IMR-90 (cell line): ENCODE results near the gene SLC30A2. TPM values are rescaled to one million over a fixed set of nuclear protein-coding genes. Genes with fewer than 3 reads are reported as not detected.

ENCODE experiments used
- ATAC-seq: fragments of 200-7000 bp; cut with Tn5 transposase; 2 replicates; pipeline ENCODE4 v1.9.1; 2020; ENCODE audit warnings: low read depth, mild to moderate bottlenecking, moderate library complexity
- BruUV-seq: library from RNA; stranded (reverse); fragments of 400-500 nt; replicated peaks from 2 replicates; lab custom pipeline; 2021; lab: Mats Ljungman, UMichigan
- CTCF ChIA-PET: fragments of 300-600 bp; formaldehyde crosslinking; extraction: SDS; loops from one replicate; lab custom pipeline; 2021; ENCODE audit warnings: antibody characterized with exemption; lab: Yijun Ruan, JAX
- POLR2A ChIA-PET: fragments of 300-600 bp; sonication (Branson Sonifier 250); formaldehyde crosslinking; loops from one replicate; lab custom pipeline; 2022; ENCODE audit warnings: antibody characterized with exemption; ENCODE audit not compliant: unreplicated experiment; lab: Charles Lee
- DNase-seq: peaks from one replicate; pipeline ENCODE4 v3.0.0; 2013
- H2AFZ ChIP-seq: replicated peaks from 2 replicates; pipeline ENCODE3; 2013; ENCODE audit warnings: low read length, mild to moderate bottlenecking; ENCODE audit not compliant: poor library complexity
- H2AK5ac ChIP-seq: 2 replicates; pipeline ENCODE4 v1.6.1; 2013; ENCODE audit warnings: low read depth, low read length, inconsistent platforms
- H2AK9ac ChIP-seq: replicated peaks from 2 replicates; pipeline ENCODE3; 2013; ENCODE audit warnings: mild to moderate bottlenecking, low read depth, low read length, moderate library complexity; ENCODE audit not compliant: poor library complexity
- H2BK120ac ChIP-seq: 2 replicates; pipeline ENCODE4 v1.6.1; 2013; ENCODE audit warnings: low read depth, low read length, inconsistent platforms
- H2BK15ac ChIP-seq: 3 replicates; pipeline ENCODE4 v1.6.1; 2013; ENCODE audit warnings: low read depth, low read length, inconsistent platforms
- H2BK20ac ChIP-seq: 2 replicates; pipeline ENCODE4 v1.6.1; 2013; ENCODE audit warnings: low read depth, mild to moderate bottlenecking, inconsistent platforms, low read length, moderate library complexity
- H2BK5ac ChIP-seq: 2 replicates; pipeline ENCODE4 v1.6.1; 2013; ENCODE audit warnings: mild to moderate bottlenecking, low read depth, low read length, inconsistent platforms; ENCODE audit not compliant: poor library complexity, severe bottlenecking
- H3K14ac ChIP-seq: replicated peaks from 2 replicates; pipeline ENCODE4 v1.6.1; 2013; ENCODE audit warnings: low read depth, low read length, inconsistent platforms
- H3K18ac ChIP-seq: 2 replicates; pipeline ENCODE4 v1.6.1; 2013; ENCODE audit warnings: low read depth, low read length, control low read depth
- H3K23ac ChIP-seq: 2 replicates; pipeline ENCODE4 v1.6.1; 2013; ENCODE audit warnings: low read depth, low read length, inconsistent platforms
- H3K27ac ChIP-seq: 2 replicates; pipeline ENCODE4 v1.5.1; 2013; ENCODE audit warnings: mild to moderate bottlenecking, control low read depth, low read length; ENCODE audit not compliant: insufficient read depth
- H3K27me3 ChIP-seq: 2 replicates; pipeline ENCODE4 v1.6.1; 2013; ENCODE audit warnings: low read length; ENCODE audit not compliant: control insufficient read depth, insufficient read depth
- H3K36me3 ChIP-seq: 2 replicates; pipeline ENCODE4 v1.6.1; 2013; ENCODE audit warnings: low read length, mixed read lengths; ENCODE audit not compliant: control insufficient read depth, insufficient read depth
- H3K4ac ChIP-seq: 2 replicates; pipeline ENCODE4 v1.6.1; 2013; ENCODE audit warnings: low read depth, low read length, inconsistent platforms
- H3K4me1 ChIP-seq: 2 replicates; pipeline ENCODE4 v1.6.1; 2013; ENCODE audit warnings: low read length, mixed read lengths; ENCODE audit not compliant: control insufficient read depth, insufficient read depth
- H3K4me2 ChIP-seq: 2 replicates; pipeline ENCODE4 v1.6.1; 2013; ENCODE audit warnings: low read depth, mild to moderate bottlenecking, control low read depth, low read length, moderate library complexity
- H3K4me3 ChIP-seq: 2 replicates; pipeline ENCODE4 v1.5.1; 2013; ENCODE audit warnings: low read depth, mild to moderate bottlenecking, control low read depth, low read length, moderate library complexity; ENCODE audit not compliant: insufficient read depth
- H3K56ac ChIP-seq: 2 replicates; pipeline ENCODE4 v1.6.1; 2013; ENCODE audit warnings: low read length, inconsistent platforms; ENCODE audit not compliant: insufficient read depth; ENCODE audit errors: extremely low read depth
- H3K79me1 ChIP-seq, 2 experiments: 2 replicates each; pipeline ENCODE4 v1.6.1; 2013; ENCODE audit warnings: low read length in 2 of 2, inconsistent platforms in 1 of 2, low read depth in 1 of 2
- H3K9ac ChIP-seq: 2 replicates; pipeline ENCODE4 v1.6.1; 2013; ENCODE audit warnings: low read depth, low read length, control low read depth
- H3K9me1 ChIP-seq: 2 replicates; pipeline ENCODE4 v1.6.1; 2013; ENCODE audit warnings: low read length, inconsistent platforms; ENCODE audit not compliant: insufficient read depth
- H3K9me3 ChIP-seq: 2 replicates; pipeline ENCODE4 v1.6.1; 2013; ENCODE audit warnings: low read length; ENCODE audit not compliant: control insufficient read depth, insufficient read depth
- H4K20me1 ChIP-seq: 2 replicates; pipeline ENCODE4 v1.6.1; 2013; ENCODE audit warnings: low read length, inconsistent platforms; ENCODE audit not compliant: insufficient read depth
- H4K5ac ChIP-seq: 2 replicates; pipeline ENCODE4 v1.6.1; 2013; ENCODE audit warnings: mild to moderate bottlenecking, low read depth, low read length, control low read depth
- H4K8ac ChIP-seq, 2 experiments: 2 replicates each; pipeline ENCODE4 v1.6.1; 2013; ENCODE audit warnings: low read depth in 2 of 2, low read length in 2 of 2, control low read depth in 1 of 2, inconsistent platforms in 1 of 2
- H4K91ac ChIP-seq: 2 replicates; pipeline ENCODE4 v1.6.1; 2013; ENCODE audit warnings: low read depth, low read length, inconsistent platforms; ENCODE audit not compliant: insufficient read depth
- CEBPB ChIP-seq: IDR thresholded peaks from 2 replicates; pipeline ENCODE4 v1.6.1; 2012; ENCODE audit warnings: low read depth, low read length, improper control_type of control experiment
- CHD1 ChIP-seq: IDR thresholded peaks from 2 replicates; pipeline ENCODE4 v1.6.1; 2012; ENCODE audit warnings: low read depth, low read length, improper control_type of control experiment
- FOS ChIP-seq: fragments of 150-350 bp; IDR thresholded peaks from 2 replicates; pipeline ENCODE4 v1.6.1; 2016; ENCODE audit warnings: low read depth, low read length
- MAZ ChIP-seq: IDR thresholded peaks from 2 replicates; pipeline ENCODE4 v1.6.1; 2012; ENCODE audit warnings: low read depth, mild to moderate bottlenecking, low read length, improper control_type of control experiment, moderate library complexity, borderline replicate concordance
- MXI1 ChIP-seq: IDR thresholded peaks from 2 replicates; pipeline ENCODE4 v1.6.1; 2012; ENCODE audit warnings: low read depth, mild to moderate bottlenecking, low read length, moderate library complexity, borderline replicate concordance
- NFE2L2 ChIP-seq: fragments of 150-350 bp; IDR thresholded peaks from 2 replicates; pipeline ENCODE4 v1.6.1; 2016; ENCODE audit warnings: low read depth, mild to moderate bottlenecking, low read length
- POLR2A ChIP-seq: IDR thresholded peaks from 2 replicates; pipeline ENCODE4 v1.6.1; 2012; ENCODE audit warnings: mild to moderate bottlenecking, low read depth, low read length
- RAD21 ChIP-seq: IDR thresholded peaks from 2 replicates; pipeline ENCODE4 v1.6.1; 2012; ENCODE audit warnings: low read length, improper control_type of control experiment
- RCOR1 ChIP-seq: IDR thresholded peaks from 2 replicates; pipeline ENCODE4 v1.6.1; 2012; ENCODE audit warnings: mild to moderate bottlenecking, low read length, improper control_type of control experiment; ENCODE audit not compliant: insufficient replicate concordance
- RFX5 ChIP-seq: IDR thresholded peaks from 2 replicates; pipeline ENCODE4 v1.8.0; 2012; ENCODE audit warnings: low read depth, mild to moderate bottlenecking, low read length, moderate library complexity
- SMC3 ChIP-seq: fragments of 150-350 bp; IDR thresholded peaks from 2 replicates; pipeline ENCODE4 v1.6.1; 2016; ENCODE audit warnings: low read depth, mild to moderate bottlenecking, antibody characterized with exemption, low read length, moderate library complexity
- WGBS, 2 experiments: methylation state at CpG; one replicate each; pipeline versions ENCODE4 v1.1.5 to v1.1.7; 2013; ENCODE audit warnings: missing lambda C conversion rate in 2 of 2; ENCODE audit not compliant: insufficient read length in 1 of 2; ENCODE audit errors: extremely low coverage in 2 of 2; 5-methylcytosine and 5-hydroxymethylcytosine counted together
- dilution Hi-C: fragments of 300-500 bp; cut with HindIII; formaldehyde crosslinking; loops from one replicate; pipeline ENCODE4 v1.14.3; 2018; ENCODE audit warnings: low sequenced_read_pairs; ENCODE audit not compliant: unreplicated experiment
- in situ Hi-C: fragments of 300-500 bp; cut with MboI; formaldehyde crosslinking; loops from 3 replicates; pipeline ENCODE4 v1.14.3; 2019; ENCODE audit warnings: low sequenced_read_pairs, inconsistent platforms, mixed read lengths
- intact Hi-C: fragments of 100-400 bp; cut with micrococcal nuclease; formaldehyde crosslinking; loops from 2 replicates; pipeline ENCODE4 v1.10.0; 2022
- polyA plus RNA-seq, 3 experiments: library from polyadenylated mRNA; depleted of rRNA; stranded (reverse); fragments of >200 nt; gene quantifications; 2 replicates each; pipeline ENCODE4 v1.2.3, GENCODE V29; 2012; ENCODE audit warnings: low replicate concordance in 1 of 3
- total RNA-seq: library from RNA; depleted of rRNA; stranded (reverse); fragments of >200 nt; gene quantifications from 2 replicates; pipeline ENCODE4 v1.2.3, GENCODE V29; 2012
- TF ChIP-seq, protein P1 (sequence below): fragments of 150-350 bp; IDR thresholded peaks from 2 replicates; pipeline ENCODE4 v1.6.1; 2016; ENCODE audit warnings: low read depth, mild to moderate bottlenecking, low read length, moderate library complexity, borderline replicate concordance
- TF ChIP-seq, protein P2 (sequence below): fragments of 150-350 bp; IDR thresholded peaks from 2 replicates; pipeline ENCODE4 v1.6.1; 2017; ENCODE audit warnings: mild to moderate bottlenecking, antibody characterized with exemption, low read length, low read depth
- TF ChIP-seq, protein P3 (sequence below): conservative IDR thresholded peaks from 2 replicates; pipeline ENCODE4 v1.5.1; 2012; ENCODE audit warnings: mild to moderate bottlenecking, low read depth, low read length, improper control_type of control experiment

The SLC30A2 gene
- total and polyA plus RNA-seq, 2 of the 4 experiments (the other 2 are of a cell fraction), result not detected

DNA sequence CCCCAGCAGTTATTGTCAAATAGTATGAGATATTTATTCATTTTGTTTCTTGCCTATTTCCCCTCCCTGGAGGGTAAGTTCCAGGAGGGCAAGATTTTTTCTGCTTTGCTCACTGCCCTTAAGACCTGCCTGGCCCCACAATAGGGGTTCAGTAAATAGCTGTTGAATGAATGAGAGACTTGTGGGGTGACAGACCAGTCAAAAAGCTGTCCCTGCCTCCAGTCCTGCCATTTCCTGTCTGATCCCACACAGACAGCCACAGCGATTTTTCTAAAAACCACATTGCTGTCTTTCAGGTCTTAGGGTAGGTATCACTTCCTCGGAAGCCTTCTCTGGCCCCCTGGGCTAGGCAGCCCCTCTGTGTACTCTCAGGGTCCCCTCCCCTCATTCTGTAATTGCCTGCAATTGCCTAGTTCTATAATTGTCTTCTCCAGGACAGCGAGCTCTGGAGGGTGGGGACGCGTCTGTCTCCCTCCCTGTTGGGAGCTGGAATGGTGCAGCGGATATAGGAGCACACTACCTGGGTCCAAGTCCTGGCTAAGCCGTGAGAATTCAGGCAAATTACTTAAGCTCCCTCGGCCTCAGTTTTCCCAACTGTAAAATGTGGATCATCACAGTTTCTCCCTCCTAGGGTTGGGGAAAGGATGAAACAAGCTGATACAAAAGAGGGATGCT, 26.1 kb downstream of the SLC30A2 start:
- intact Hi-C loops, result no loop called here
- H4K5ac ChIP-seq, result peak overlapping the region; percentile 46; the same call in 1 of the 2 replicates
- DNase-seq (peak; percentile 56), ATAC-seq (no peak)
- peak overlapping the region; percentile 71 for H2BK20ac ChIP-seq
- H4K20me1 ChIP-seq, result no peaks in the 10 kb centered on the region
- dilution Hi-C loops, result no loop called here
- no peak overlapping the region for H3K9ac ChIP-seq
- peak overlapping the region; percentile 25; the same call in 1 of the 2 replicates for H4K91ac ChIP-seq
- peak overlapping the region; percentile 8; the same call in 1 of the 2 replicates for H3K18ac ChIP-seq
- H2AFZ ChIP-seq, result peak overlapping the region; percentile 81
- peak overlapping the region; percentile 26 to 75 for H4K8ac ChIP-seq
- TF ChIP-seq, protein P1, sequence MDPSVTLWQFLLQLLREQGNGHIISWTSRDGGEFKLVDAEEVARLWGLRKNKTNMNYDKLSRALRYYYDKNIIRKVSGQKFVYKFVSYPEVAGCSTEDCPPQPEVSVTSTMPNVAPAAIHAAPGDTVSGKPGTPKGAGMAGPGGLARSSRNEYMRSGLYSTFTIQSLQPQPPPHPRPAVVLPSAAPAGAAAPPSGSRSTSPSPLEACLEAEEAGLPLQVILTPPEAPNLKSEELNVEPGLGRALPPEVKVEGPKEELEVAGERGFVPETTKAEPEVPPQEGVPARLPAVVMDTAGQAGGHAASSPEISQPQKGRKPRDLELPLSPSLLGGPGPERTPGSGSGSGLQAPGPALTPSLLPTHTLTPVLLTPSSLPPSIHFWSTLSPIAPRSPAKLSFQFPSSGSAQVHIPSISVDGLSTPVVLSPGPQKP, result no peak
- TF ChIP-seq NFE2L2 (no peak), POLR2A (no peak), CEBPB (no peak), SMC3 (no peak), FOS (no peak), RCOR1 (no peak), RAD21 (no peak), MAZ (no peak), RFX5 (no peak), CHD1 (no peak), MXI1 (no peak)
- TF ChIP-seq, protein P2, sequence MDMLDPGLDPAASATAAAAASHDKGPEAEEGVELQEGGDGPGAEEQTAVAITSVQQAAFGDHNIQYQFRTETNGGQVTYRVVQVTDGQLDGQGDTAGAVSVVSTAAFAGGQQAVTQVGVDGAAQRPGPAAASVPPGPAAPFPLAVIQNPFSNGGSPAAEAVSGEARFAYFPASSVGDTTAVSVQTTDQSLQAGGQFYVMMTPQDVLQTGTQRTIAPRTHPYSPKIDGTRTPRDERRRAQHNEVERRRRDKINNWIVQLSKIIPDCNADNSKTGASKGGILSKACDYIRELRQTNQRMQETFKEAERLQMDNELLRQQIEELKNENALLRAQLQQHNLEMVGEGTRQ, result no peak
- TF ChIP-seq, protein P3, sequence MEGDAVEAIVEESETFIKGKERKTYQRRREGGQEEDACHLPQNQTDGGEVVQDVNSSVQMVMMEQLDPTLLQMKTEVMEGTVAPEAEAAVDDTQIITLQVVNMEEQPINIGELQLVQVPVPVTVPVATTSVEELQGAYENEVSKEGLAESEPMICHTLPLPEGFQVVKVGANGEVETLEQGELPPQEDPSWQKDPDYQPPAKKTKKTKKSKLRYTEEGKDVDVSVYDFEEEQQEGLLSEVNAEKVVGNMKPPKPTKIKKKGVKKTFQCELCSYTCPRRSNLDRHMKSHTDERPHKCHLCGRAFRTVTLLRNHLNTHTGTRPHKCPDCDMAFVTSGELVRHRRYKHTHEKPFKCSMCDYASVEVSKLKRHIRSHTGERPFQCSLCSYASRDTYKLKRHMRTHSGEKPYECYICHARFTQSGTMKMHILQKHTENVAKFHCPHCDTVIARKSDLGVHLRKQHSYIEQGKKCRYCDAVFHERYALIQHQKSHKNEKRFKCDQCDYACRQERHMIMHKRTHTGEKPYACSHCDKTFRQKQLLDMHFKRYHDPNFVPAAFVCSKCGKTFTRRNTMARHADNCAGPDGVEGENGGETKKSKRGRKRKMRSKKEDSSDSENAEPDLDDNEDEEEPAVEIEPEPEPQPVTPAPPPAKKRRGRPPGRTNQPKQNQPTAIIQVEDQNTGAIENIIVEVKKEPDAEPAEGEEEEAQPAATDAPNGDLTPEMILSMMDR, result no peak
- H2AK5ac ChIP-seq, result peak overlapping the region; percentile 22
- H3K4me2 ChIP-seq, result peak overlapping the region; percentile 10; the same call in 1 of the 2 replicates
- BruUV-seq, result no TSS peak
- H3K27me3 ChIP-seq, result no peaks in the 10 kb centered on the region
- no peaks in the 10 kb centered on the region for H3K36me3 ChIP-seq
- no peaks in the 10 kb centered on the region for H3K79me1 ChIP-seq
- H3K4me1 ChIP-seq, result peaks cover 30% of the 10 kb centered on the region
- H3K9me1 ChIP-seq, result peaks cover 10% of the 10 kb centered on the region
- H3K56ac ChIP-seq, result no peak overlapping the region
- no peaks in the 10 kb centered on the region for H3K9me3 ChIP-seq
- peak overlapping the region; percentile 28; the same call in 1 of the 2 replicates for H3K23ac ChIP-seq
- H2BK120ac ChIP-seq, result peak overlapping the region; percentile 69
- no peak overlapping the region for H3K4me3 ChIP-seq
- H2AK9ac ChIP-seq, result no peak overlapping the region
- in situ Hi-C loops, result no loop called here
- POLR2A ChIA-PET, result interaction anchor here (0.5 kb wide), 1 partner anchor 245 kb away, joined by 4 read pairs; no protein-coding TSS in a partner anchor
- H3K27ac ChIP-seq, result no peak overlapping the region
- peak overlapping the region; percentile 30; the same call in 1 of the 3 replicates for H2BK15ac ChIP-seq
- peak overlapping the region; percentile 42 for H2BK5ac ChIP-seq
- peak overlapping the region; percentile 60 for H3K14ac ChIP-seq
- CTCF ChIA-PET, result interaction anchor here (1.2 to 1.4 kb wide), 2 partner anchors 22 to 397 kb away, joined by 3 to 5 read pairs; partner anchors contain the start of gene PAFAH2
- H3K4ac ChIP-seq, result peak overlapping the region; percentile 60
- WGBS, 2 experiments, result 0% methylated on average over 1 of the region's 8 CpGs; no CpG with 5 or more reads in 1 of the 2 experiments
